H9 (cell line): ENCODE results near the gene KCNAB1. TPM values are rescaled to one million over a fixed set of nuclear protein-coding genes. Genes with fewer than 3 reads are reported as not detected.

Experiments
- DNase-seq: peaks from one replicate; pipeline ENCODE4 v3.0.0-alpha.2; 2017
- H2AFZ ChIP-seq: one replicate; pipeline ENCODE4 v1.6.1; 2013; ENCODE audit warnings: mild to moderate bottlenecking, low read length, control low read depth, moderate library complexity
- H2AK5ac ChIP-seq: 2 replicates; pipeline ENCODE4 v1.6.1; 2013; ENCODE audit warnings: low read length, control low read depth, mixed read lengths; ENCODE audit not compliant: insufficient read length
- H2BK120ac ChIP-seq: one replicate; pipeline ENCODE4 v1.6.1; 2013; ENCODE audit warnings: low read depth, mild to moderate bottlenecking, low read length, control low read depth, inconsistent platforms; ENCODE audit not compliant: poor library complexity, severe bottlenecking
- H2BK12ac ChIP-seq: 2 replicates; pipeline ENCODE4 v1.6.1; 2013; ENCODE audit warnings: low read length, control low read depth, mixed read lengths, low read depth; ENCODE audit not compliant: insufficient read length
- H2BK15ac ChIP-seq: 2 replicates; pipeline ENCODE4 v1.6.1; 2013; ENCODE audit warnings: low read depth, low read length, control low read depth
- H2BK20ac ChIP-seq: one replicate; pipeline ENCODE4 v1.6.1; 2013; ENCODE audit warnings: low read depth, mild to moderate bottlenecking, low read length, control low read depth, inconsistent platforms; ENCODE audit not compliant: poor library complexity, severe bottlenecking
- H2BK5ac ChIP-seq: 2 replicates; pipeline ENCODE4 v1.6.1; 2013; ENCODE audit warnings: low read length, control low read depth, mixed read lengths; ENCODE audit not compliant: insufficient read length
- H3K14ac ChIP-seq: 2 replicates; pipeline ENCODE4 v1.6.1; 2013; ENCODE audit warnings: low read length, control low read depth; ENCODE audit not compliant: insufficient read depth
- H3K18ac ChIP-seq: 2 replicates; pipeline ENCODE4 v1.6.1; 2013; ENCODE audit warnings: low read depth, mild to moderate bottlenecking, mixed read lengths, low read length, control low read depth; ENCODE audit not compliant: insufficient read length
- H3K23ac ChIP-seq: 2 replicates; pipeline ENCODE4 v1.6.1; 2013; ENCODE audit warnings: low read length, control low read depth, mixed read lengths, low read depth; ENCODE audit not compliant: insufficient read length
- H3K23me2 ChIP-seq: 2 replicates; pipeline ENCODE4 v1.6.1; 2013; ENCODE audit warnings: low read depth, mild to moderate bottlenecking, mixed read lengths, low read length, control low read depth; ENCODE audit not compliant: insufficient read length, poor library complexity, severe bottlenecking
- H3K27ac ChIP-seq: 2 replicates; pipeline ENCODE4 v1.5.1; 2013; ENCODE audit warnings: low read length, control low read depth, mixed read lengths, low read depth; ENCODE audit not compliant: insufficient read length
- H3K27me3 ChIP-seq: 2 replicates; pipeline ENCODE4 v1.6.1; 2013; ENCODE audit warnings: low read length, control low read depth, inconsistent platforms; ENCODE audit not compliant: insufficient read depth
- H3K4ac ChIP-seq: 2 replicates; pipeline ENCODE4 v1.6.1; 2013; ENCODE audit warnings: low read depth, mild to moderate bottlenecking, control low read depth, inconsistent platforms, low read length, moderate library complexity
- H3K4me1 ChIP-seq: 2 replicates; pipeline ENCODE4 v1.6.1; 2013; ENCODE audit warnings: low read length, control low read depth, inconsistent platforms; ENCODE audit not compliant: insufficient read depth
- H3K4me2 ChIP-seq: 2 replicates; pipeline ENCODE4 v1.6.1; 2013; ENCODE audit warnings: low read length, control low read depth, mixed read lengths; ENCODE audit not compliant: insufficient read length, insufficient read depth
- H3K56ac ChIP-seq: 2 replicates; pipeline ENCODE4 v1.6.1; 2013; ENCODE audit warnings: low read depth, mild to moderate bottlenecking, mixed read lengths, low read length, control low read depth; ENCODE audit not compliant: insufficient read length
- H3K79me1 ChIP-seq: 2 replicates; pipeline ENCODE4 v1.6.1; 2013; ENCODE audit warnings: low read depth, mild to moderate bottlenecking, moderate library complexity, low read length, control low read depth, inconsistent platforms; ENCODE audit not compliant: insufficient read depth, poor library complexity, severe bottlenecking
- H3K79me2 ChIP-seq: 2 replicates; pipeline ENCODE4 v1.6.1; 2013; ENCODE audit warnings: low read length, control low read depth, inconsistent platforms; ENCODE audit not compliant: insufficient read depth
- H3K9ac ChIP-seq: 2 replicates; pipeline ENCODE4 v1.6.1; 2013; ENCODE audit warnings: low read length, control low read depth, mixed read lengths; ENCODE audit not compliant: insufficient read length; ENCODE audit errors: extremely low read depth
- H3K9me3 ChIP-seq: one replicate; pipeline ENCODE4 v1.6.1; 2013; ENCODE audit warnings: low read depth, low read length, inconsistent platforms; ENCODE audit not compliant: control insufficient read depth
- H3T11ph ChIP-seq: one replicate; pipeline ENCODE4 v1.6.1; 2013; ENCODE audit warnings: mild to moderate bottlenecking, low read length, control low read depth, inconsistent platforms
- H4K20me1 ChIP-seq: one replicate; pipeline ENCODE4 v1.6.1; 2013; ENCODE audit not compliant: control insufficient read depth, insufficient read length, insufficient read depth
- H4K5ac ChIP-seq: 2 replicates; pipeline ENCODE4 v1.6.1; 2013; ENCODE audit warnings: low read depth, mild to moderate bottlenecking, mixed read lengths, low read length, control low read depth; ENCODE audit not compliant: insufficient read length
- H4K8ac ChIP-seq: replicated peaks from 2 replicates; pipeline ENCODE4 v1.6.1; 2013; ENCODE audit warnings: low read length, control low read depth, mixed read lengths, low read depth; ENCODE audit not compliant: insufficient read length
- H4K91ac ChIP-seq: 2 replicates; pipeline ENCODE4 v1.6.1; 2013; ENCODE audit warnings: low read depth, mild to moderate bottlenecking, moderate library complexity, mixed read lengths, low read length, control low read depth; ENCODE audit not compliant: insufficient read length
- H3K27ac Mint-ChIP-seq, 3 experiments: 2 replicates in 2 of 3; 3 replicates in 1 of 3; pipeline ENCODE4 v1.8.0; 2020 to 2021; ENCODE audit warnings: mixed read lengths in 3 of 3, mild to moderate bottlenecking in 1 of 3, moderate library complexity in 1 of 3
- H3K27me3 Mint-ChIP-seq: 2 replicates; pipeline ENCODE4 v1.8.0; 2021; ENCODE audit warnings: low read depth, mild to moderate bottlenecking, moderate library complexity, mixed read lengths
- H3K36me3 Mint-ChIP-seq, 3 experiments: 2 replicates in 2 of 3; 3 replicates in 1 of 3; pipeline ENCODE4 v1.8.0; 2020 to 2021; ENCODE audit warnings: low read depth in 3 of 3, mixed read lengths in 3 of 3; ENCODE audit not compliant: insufficient read depth in 1 of 3
- H3K4me1 Mint-ChIP-seq, 2 experiments: 2 replicates each; pipeline ENCODE4 v1.8.0; 2020; ENCODE audit warnings: mixed read lengths in 2 of 2
- H3K4me3 Mint-ChIP-seq, 2 experiments: 2 replicates in 1 of 2; 3 replicates in 1 of 2; pipeline ENCODE4 v1.8.0; 2020 to 2021; ENCODE audit warnings: mild to moderate bottlenecking in 2 of 2, mixed read lengths in 2 of 2, moderate library complexity in 1 of 2
- H3K9me3 Mint-ChIP-seq, 2 experiments: 2 replicates in 1 of 2; 3 replicates in 1 of 2; pipeline ENCODE4 v1.8.0; 2020; ENCODE audit warnings: mild to moderate bottlenecking in 2 of 2, mixed read lengths in 2 of 2, moderate library complexity in 1 of 2
- WGBS: extraction: QIAGEN DNeasy Blood & Tissue Kit; methylation state at CpG from one replicate; pipeline ENCODE4 v1.1.7; 2013; ENCODE audit warnings: missing lambda C conversion rate, low lambda C conversion rate, mixed read lengths; ENCODE audit not compliant: insufficient read length; ENCODE audit errors: extremely low coverage; 5-methylcytosine and 5-hydroxymethylcytosine counted together
- total RNA-seq: library from RNA; stranded (reverse); gene quantifications from 2 replicates; pipeline ENCODE4 v1.2.1, GENCODE V29; 2021
- TF ChIP-seq, protein P1 (sequence below): fragments of 200-600 bp; sonication (generic); conservative IDR thresholded peaks from 3 replicates; pipeline ENCODE4 v1.8.0; 2021; ENCODE audit warnings: antibody characterized with exemption, mild to moderate bottlenecking

Gene KCNAB1
- total RNA-seq, 1 experiment from 2014 or later, result 3.7 TPM

GRCh38 chr3:156183396-156183795, 63.0 kb downstream of the KCNAB1 start:
- Histone ChIP-seq H3K27ac (no peak overlapping the region), H4K5ac (no peak overlapping the region), H2BK20ac (no peak overlapping the region), H4K8ac (no peak overlapping the region), H2AFZ (no peak overlapping the region), H3K14ac (no peak overlapping the region), H3K27me3 (no peaks in the 10 kb centered on the region), H2AK5ac (no peak overlapping the region), H3K79me2 (no peaks in the 10 kb centered on the region), H3K56ac (no peak overlapping the region), H3K4me2 (no peak overlapping the region), H2BK15ac (no peak overlapping the region), H3K23me2 (no peaks in the 10 kb centered on the region), H2BK12ac (no peak overlapping the region), H2BK120ac (no peak overlapping the region), H3K79me1 (no peaks in the 10 kb centered on the region), H3K4me1 (no peaks in the 10 kb centered on the region), H3K9me3 (no peaks in the 10 kb centered on the region), H3K18ac (no peak overlapping the region), H3K9ac (no peak overlapping the region), H3K4ac (no peak overlapping the region), H3T11ph (no peak overlapping the region), H3K23ac (no peak overlapping the region), H4K20me1 (no peaks in the 10 kb centered on the region), H2BK5ac (no peak overlapping the region), H4K91ac (no peak overlapping the region)
- no peak overlapping the region for H3K27ac Mint-ChIP-seq
- TF ChIP-seq, protein P1, sequence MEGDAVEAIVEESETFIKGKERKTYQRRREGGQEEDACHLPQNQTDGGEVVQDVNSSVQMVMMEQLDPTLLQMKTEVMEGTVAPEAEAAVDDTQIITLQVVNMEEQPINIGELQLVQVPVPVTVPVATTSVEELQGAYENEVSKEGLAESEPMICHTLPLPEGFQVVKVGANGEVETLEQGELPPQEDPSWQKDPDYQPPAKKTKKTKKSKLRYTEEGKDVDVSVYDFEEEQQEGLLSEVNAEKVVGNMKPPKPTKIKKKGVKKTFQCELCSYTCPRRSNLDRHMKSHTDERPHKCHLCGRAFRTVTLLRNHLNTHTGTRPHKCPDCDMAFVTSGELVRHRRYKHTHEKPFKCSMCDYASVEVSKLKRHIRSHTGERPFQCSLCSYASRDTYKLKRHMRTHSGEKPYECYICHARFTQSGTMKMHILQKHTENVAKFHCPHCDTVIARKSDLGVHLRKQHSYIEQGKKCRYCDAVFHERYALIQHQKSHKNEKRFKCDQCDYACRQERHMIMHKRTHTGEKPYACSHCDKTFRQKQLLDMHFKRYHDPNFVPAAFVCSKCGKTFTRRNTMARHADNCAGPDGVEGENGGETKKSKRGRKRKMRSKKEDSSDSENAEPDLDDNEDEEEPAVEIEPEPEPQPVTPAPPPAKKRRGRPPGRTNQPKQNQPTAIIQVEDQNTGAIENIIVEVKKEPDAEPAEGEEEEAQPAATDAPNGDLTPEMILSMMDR, result no peak
- H3K27me3 Mint-ChIP-seq, result no peaks in the 10 kb centered on the region; the same call in 1 of the 2 replicates
- H3K9me3 Mint-ChIP-seq, result no peaks in the 10 kb centered on the region; a peak in 1 of 5 replicates
- no peaks in the 10 kb centered on the region for H3K4me1 Mint-ChIP-seq
- H3K36me3 Mint-ChIP-seq, result no peaks in the 10 kb centered on the region
- no peak for DNase-seq
- H3K4me3 Mint-ChIP-seq, result no peak overlapping the region
- no CpG with 5 or more reads among the region's 1 CpG for WGBS
